ENCODE measurements around the gene CLEC11A.
A peak's percentile ranks its signal among the peaks of the same experiment; 100 is the strongest.

CLEC11A gene

GRCh38 chr19:50724522-50725217, 1.5 kb downstream of the CLEC11A start (continued):
- no peak for TF ChIP-seq ZNF518A (tag by site-specific recombination; conservative IDR thresholded peaks at IDR 0.05; ENCODE audit: low read depth)
- TF ChIP-seq ZNF768 (tag by site-specific recombination; IDR thresholded peaks at IDR 0.05), result no peak; the same call in 1 of the 2 replicates
- no peak for TF ChIP-seq IKZF3 (tag by site-specific recombination; IDR thresholded peaks at IDR 0.05)
- peak; percentile 56 for TF ChIP-seq PRDM10 (tag by site-specific recombination; IDR thresholded peaks at IDR 0.05)
- no peak for TF ChIP-seq ZNF280C (tag by site-specific recombination; IDR thresholded peaks at IDR 0.05)
- no peak for TF ChIP-seq OVOL3 (tag by site-specific recombination; IDR thresholded peaks at IDR 0.05)
- TF ChIP-seq ZNF639 (tag by site-specific recombination; IDR thresholded peaks at IDR 0.05), result 0 out of 2 replicates have a peak, but pooled peaks have one; percentile 21
- TF ChIP-seq ZNF704 (tag by site-specific recombination; IDR thresholded peaks at IDR 0.05), result no peak
- TF ChIP-seq ZNF24 (tag by site-specific recombination; IDR thresholded peaks at IDR 0.05), result peak; percentile 62; the same call in 1 of the 2 replicates
- TF ChIP-seq ZNF624 (tag by site-specific recombination; IDR thresholded peaks at IDR 0.05), result no peak
- no peak for TF ChIP-seq ZNF548 (tag by site-specific recombination; IDR thresholded peaks at IDR 0.05)
- peak; percentile 92; the same call in 1 of the 2 replicates for TF ChIP-seq KLF8 (tag by site-specific recombination; IDR thresholded peaks at IDR 0.05)
- TF ChIP-seq ZNF843 (tag by site-specific recombination; IDR thresholded peaks at IDR 0.05), result peak; percentile 55; the same call in 1 of the 2 replicates
- TF ChIP-seq ZNF677 (tag by site-specific recombination; IDR thresholded peaks at IDR 0.05), result no peak
- TF ChIP-seq PATZ1 (tag by site-specific recombination; IDR thresholded peaks at IDR 0.05), result peak; percentile 91
- TF ChIP-seq BCL6B (tag by site-specific recombination; IDR thresholded peaks at IDR 0.05), result no peak
- TF ChIP-seq ZNF214 (tag by site-specific recombination; IDR thresholded peaks at IDR 0.05; ENCODE audit: borderline replicate concordance), result no peak
- no peak for TF ChIP-seq ZNF404 (tag by site-specific recombination; IDR thresholded peaks at IDR 0.05)
- TF ChIP-seq KLF7 (tag by site-specific recombination; IDR thresholded peaks at IDR 0.05; ENCODE audit: borderline replicate concordance), result peak; percentile 40; the same call in 1 of the 2 replicates
- TF ChIP-seq ZNF366 (tag by site-specific recombination; conservative IDR thresholded peaks at IDR 0.05), result no peak
- no peak for TF ChIP-seq ZNF776 (tag by site-specific recombination; IDR thresholded peaks at IDR 0.05; ENCODE audit: borderline replicate concordance)
